Osteoblast (primary cell): Measurements from ENCODE around the gene ZNF385C. TPM values are rescaled to one million over a fixed set of nuclear protein-coding genes. Genes with fewer than 3 reads are reported as not detected.

ENCODE experiments used
- DNase-seq: peaks from one replicate; pipeline ENCODE4 v3.0.0; 2011; ENCODE audit warnings: low spot score, mixed read lengths; ENCODE audit not compliant: insufficient read length; ENCODE audit errors: missing footprints
- H2AFZ ChIP-seq: 2 replicates; pipeline ENCODE4 v1.6.0; 2011; ENCODE audit warnings: mild to moderate bottlenecking, low read length
- H3K27ac ChIP-seq: 2 replicates; pipeline ENCODE4 v1.5.1; 2011; ENCODE audit warnings: mild to moderate bottlenecking, low read depth, low read length, moderate library complexity
- H3K27me3 ChIP-seq: 2 replicates; pipeline ENCODE4 v1.6.0; 2012; ENCODE audit warnings: mild to moderate bottlenecking, control low read depth, inconsistent platforms, low read length, moderate library complexity; ENCODE audit not compliant: insufficient read depth
- H3K36me3 ChIP-seq: 2 replicates; pipeline ENCODE4 v1.5.1; 2011; ENCODE audit warnings: mild to moderate bottlenecking, low read length, control low read depth, moderate library complexity; ENCODE audit not compliant: insufficient read depth
- H3K4me1 ChIP-seq: 2 replicates; pipeline ENCODE4 v1.5.1; 2011; ENCODE audit warnings: mild to moderate bottlenecking, low read length, control low read depth, moderate library complexity; ENCODE audit not compliant: insufficient read depth
- H3K4me2 ChIP-seq: 2 replicates; pipeline ENCODE4 v1.6.0; 2011; ENCODE audit warnings: mild to moderate bottlenecking, low read length; ENCODE audit not compliant: insufficient read depth
- H3K4me3 ChIP-seq: fragments of 200-600 bp; sonication (generic); 3 replicates; pipeline ENCODE4 v1.5.1; 2012; ENCODE audit warnings: mild to moderate bottlenecking, low read length, inconsistent platforms; ENCODE audit not compliant: insufficient read depth
- H3K79me2 ChIP-seq: 2 replicates; pipeline ENCODE4 v1.6.0; 2012; ENCODE audit warnings: mild to moderate bottlenecking, low read length, control low read depth, inconsistent platforms; ENCODE audit not compliant: insufficient read depth
- H3K9me3 ChIP-seq: 2 replicates; pipeline ENCODE4 v1.5.1; 2011; ENCODE audit warnings: low read depth, low read length, control low read depth
- H4K20me1 ChIP-seq: 2 replicates; pipeline ENCODE4 v1.6.0; 2012; ENCODE audit warnings: mild to moderate bottlenecking, low read length, control low read depth; ENCODE audit not compliant: insufficient read depth
- CTCF ChIP-seq: IDR thresholded peaks from 2 replicates; pipeline ENCODE4 v1.5.1; 2011; ENCODE audit warnings: mild to moderate bottlenecking, low read depth, low read length, moderate library complexity; ENCODE audit errors: extremely low read depth
- total RNA-seq: library from RNA; depleted of rRNA; stranded (reverse); fragments of >200 nt; gene quantifications from 2 replicates; pipeline ENCODE4 v1.2.3, GENCODE V29; 2012

The ZNF385C gene
- total RNA-seq, 1 donor = not detected

GRCh38 chr17:42090964-42091790 is 7.1 kb downstream of the ZNF385C start:
- no peaks in the 10 kb centered on the region for H3K79me2 ChIP-seq
- peaks cover 42% of the 10 kb centered on the region for H3K27me3 ChIP-seq
- no peak overlapping the region for H3K4me3 ChIP-seq
- no peak overlapping the region for H3K27ac ChIP-seq
- H3K4me2 ChIP-seq = no peak overlapping the region
- no peaks in the 10 kb centered on the region for H3K9me3 ChIP-seq
- TF ChIP-seq CTCF = no peak
- no peaks in the 10 kb centered on the region for H3K4me1 ChIP-seq
- H2AFZ ChIP-seq = no peak overlapping the region
- peak; percentile 58 for DNase-seq
- H4K20me1 ChIP-seq = no peaks in the 10 kb centered on the region
- no peaks in the 10 kb centered on the region for H3K36me3 ChIP-seq

- no peaks in the 10 kb centered on the region for H4K20me1 ChIP-seq
- no peaks in the 10 kb centered on the region for H3K4me1 ChIP-seq
- H3K9me3 ChIP-seq = no peaks in the 10 kb centered on the region
- DNase-seq = peak; percentile 39
- no peaks in the 10 kb centered on the region for H3K79me2 ChIP-seq
- no peak for TF ChIP-seq CTCF
- no peak overlapping the region for H2AFZ ChIP-seq
- no peaks in the 10 kb centered on the region for H3K36me3 ChIP-seq
- H3K4me2 ChIP-seq = no peak overlapping the region
- H3K27me3 ChIP-seq = peaks cover 41% of the 10 kb centered on the region
- no peak overlapping the region for H3K27ac ChIP-seq
- no peak overlapping the region for H3K4me3 ChIP-seq
These were observed 9.5 kb downstream of the ZNF385C start for GRCh38 chr17:42088736-42089135.

GRCh38 chr17:42087736-42088705 is 10.3 kb downstream of the ZNF385C start:
- H4K20me1 ChIP-seq = no peaks in the 10 kb centered on the region
- H3K9me3 ChIP-seq = no peaks in the 10 kb centered on the region
- no peaks in the 10 kb centered on the region for H3K36me3 ChIP-seq
- H3K4me1 ChIP-seq = no peaks in the 10 kb centered on the region
- no peak for TF ChIP-seq CTCF
- H3K4me2 ChIP-seq = no peak overlapping the region
- H2AFZ ChIP-seq = no peak overlapping the region
- DNase-seq = peak; percentile 34
- peaks cover 41% of the 10 kb centered on the region for H3K27me3 ChIP-seq
- no peak overlapping the region for H3K27ac ChIP-seq
- H3K79me2 ChIP-seq = no peaks in the 10 kb centered on the region
- H3K4me3 ChIP-seq = no peak overlapping the region
